ENCODE measurements around the gene LCN2.

DNA sequence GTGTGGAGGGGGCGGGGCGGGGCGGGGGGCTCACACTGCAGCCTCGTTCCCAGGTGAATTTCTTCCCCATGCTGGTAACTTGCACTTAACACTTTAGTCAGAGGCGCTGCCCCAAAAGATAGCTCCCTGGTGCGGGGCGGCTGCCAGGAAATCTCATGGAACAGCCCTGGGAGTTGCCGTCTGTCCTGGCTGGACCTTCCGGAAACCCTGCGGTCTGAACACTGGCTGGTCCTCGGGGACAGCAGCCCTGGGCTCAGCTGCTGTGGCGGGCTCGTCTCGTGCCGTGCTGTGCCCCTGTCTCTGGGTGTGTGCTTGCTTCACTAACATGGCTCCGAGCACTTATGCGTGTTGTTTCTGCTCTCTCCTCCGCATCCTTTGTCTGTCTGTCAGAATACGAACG is 47.6 kb upstream of the LCN2 start:
- TF ChIP-seq POLR2A (IDR thresholded peaks at IDR 0.05) (no peak), CTCF (IDR thresholded peaks at IDR 0.05) (no peak)

Measured in adrenal gland (tissue), 5 donors.